A673 (cell line): ENCODE measurements around the gene ABCA9. TPM values are rescaled to one million over a fixed set of nuclear protein-coding genes. Genes with fewer than 3 reads are reported as not detected.
A peak's percentile ranks its signal among the peaks of the same experiment; 100 is the strongest.

Experiments used
- Bru-seq: library from RNA; stranded (reverse); fragments of 400-500 nt; gene quantifications from one replicate; lab custom pipeline; 2021; lab: Mats Ljungman, UMichigan
- BruChase-seq, 2 experiments: library from RNA; stranded (reverse); fragments of 400-500 nt; gene quantifications; one replicate each; lab custom pipeline; 2021; lab: Mats Ljungman, UMichigan
- BruUV-seq: library from RNA; stranded (reverse); fragments of 400-500 nt; replicated peaks from 2 replicates; lab custom pipeline; 2021; lab: Mats Ljungman, UMichigan
- CTCF ChIA-PET: fragments of 300-600 bp; sonication (Branson Sonifier 250); formaldehyde crosslinking; loops from one replicate; lab custom pipeline; 2022; ENCODE audit warnings: antibody characterized with exemption; lab: Charles Lee
- POLR2A ChIA-PET: fragments of 300-600 bp; sonication (Branson Sonifier 250); formaldehyde crosslinking; loops from one replicate; lab custom pipeline; 2022; ENCODE audit warnings: antibody characterized with exemption; ENCODE audit not compliant: low non-redundant PET; lab: Charles Lee
- DNase-seq: peaks from one replicate; pipeline ENCODE4 v3.0.0-alpha.2; 2015; ENCODE audit warnings: low spot score
- H3K27ac ChIP-seq: fragments of 200-600 bp; sonication (generic); 2 replicates; pipeline ENCODE4 v1.5.1; 2016; ENCODE audit warnings: mixed run types, low read depth, mild to moderate bottlenecking, mixed read lengths, antibody characterized with exemption, low read length; ENCODE audit not compliant: poor library complexity, severe bottlenecking
- H3K27me3 ChIP-seq: fragments of 200-600 bp; sonication (generic); replicated peaks from 2 replicates; pipeline ENCODE4 v1.6.1; 2017; ENCODE audit warnings: mixed run types, low read depth, mild to moderate bottlenecking, mixed read lengths, antibody characterized with exemption, low read length; ENCODE audit not compliant: insufficient read depth, poor library complexity
- H3K36me3 ChIP-seq: fragments of 200-600 bp; sonication (generic); 2 replicates; pipeline ENCODE4 v1.6.1; 2016; ENCODE audit warnings: mixed run types, mild to moderate bottlenecking, mixed read lengths, antibody characterized with exemption, low read length; ENCODE audit not compliant: insufficient read depth, poor library complexity, severe bottlenecking
- H3K4me1 ChIP-seq: fragments of 200-600 bp; sonication (generic); 2 replicates; pipeline ENCODE4 v1.6.1; 2017; ENCODE audit warnings: mixed run types, mild to moderate bottlenecking, mixed read lengths, antibody characterized with exemption, low read length; ENCODE audit not compliant: insufficient read depth, poor library complexity, severe bottlenecking
- H3K4me3 ChIP-seq: fragments of 200-600 bp; sonication (generic); 2 replicates; pipeline ENCODE4 v1.5.1; 2016; ENCODE audit warnings: low read depth, mixed run types, mild to moderate bottlenecking, mixed read lengths, low read length; ENCODE audit not compliant: poor library complexity, severe bottlenecking
- H3K9me3 ChIP-seq: fragments of 200-600 bp; sonication (generic); 2 replicates; pipeline ENCODE4 v1.6.1; 2016; ENCODE audit warnings: mixed run types, low read depth, mild to moderate bottlenecking, mixed read lengths, antibody characterized with exemption, low read length; ENCODE audit not compliant: poor library complexity, severe bottlenecking
- EZH2 ChIP-seq: fragments of 200-600 bp; sonication (generic); IDR thresholded peaks from 2 replicates; pipeline ENCODE4 v1.6.1; 2017; ENCODE audit warnings: borderline replicate concordance, low read depth, mild to moderate bottlenecking, mixed read lengths, antibody characterized with exemption, low read length; ENCODE audit not compliant: poor library complexity, severe bottlenecking
- intact Hi-C: fragments of 100-400 bp; cut with micrococcal nuclease; formaldehyde crosslinking; loops from one replicate; pipeline ENCODE4 v1.10.0; 2022; ENCODE audit not compliant: unreplicated experiment
- long read RNA-seq: library from polyadenylated mRNA; stranded (forward); transcript quantifications from one replicate; pipeline ENCODE4 v2.0.0, GENCODE V29; 2022
- total RNA-seq: library from RNA; stranded (reverse); gene quantifications from 2 replicates; pipeline ENCODE4 v1.2.3, GENCODE V29; 2021
- TF ChIP-seq, protein P1 (sequence below): fragments of 300-800, 200-600 bp; sonication (generic); conservative IDR thresholded peaks from 2 replicates; pipeline ENCODE4 v1.5.1; 2017; ENCODE audit warnings: low read depth, mild to moderate bottlenecking, antibody characterized with exemption, low read length, moderate library complexity, mixed read lengths

Gene ABCA9, protein sequence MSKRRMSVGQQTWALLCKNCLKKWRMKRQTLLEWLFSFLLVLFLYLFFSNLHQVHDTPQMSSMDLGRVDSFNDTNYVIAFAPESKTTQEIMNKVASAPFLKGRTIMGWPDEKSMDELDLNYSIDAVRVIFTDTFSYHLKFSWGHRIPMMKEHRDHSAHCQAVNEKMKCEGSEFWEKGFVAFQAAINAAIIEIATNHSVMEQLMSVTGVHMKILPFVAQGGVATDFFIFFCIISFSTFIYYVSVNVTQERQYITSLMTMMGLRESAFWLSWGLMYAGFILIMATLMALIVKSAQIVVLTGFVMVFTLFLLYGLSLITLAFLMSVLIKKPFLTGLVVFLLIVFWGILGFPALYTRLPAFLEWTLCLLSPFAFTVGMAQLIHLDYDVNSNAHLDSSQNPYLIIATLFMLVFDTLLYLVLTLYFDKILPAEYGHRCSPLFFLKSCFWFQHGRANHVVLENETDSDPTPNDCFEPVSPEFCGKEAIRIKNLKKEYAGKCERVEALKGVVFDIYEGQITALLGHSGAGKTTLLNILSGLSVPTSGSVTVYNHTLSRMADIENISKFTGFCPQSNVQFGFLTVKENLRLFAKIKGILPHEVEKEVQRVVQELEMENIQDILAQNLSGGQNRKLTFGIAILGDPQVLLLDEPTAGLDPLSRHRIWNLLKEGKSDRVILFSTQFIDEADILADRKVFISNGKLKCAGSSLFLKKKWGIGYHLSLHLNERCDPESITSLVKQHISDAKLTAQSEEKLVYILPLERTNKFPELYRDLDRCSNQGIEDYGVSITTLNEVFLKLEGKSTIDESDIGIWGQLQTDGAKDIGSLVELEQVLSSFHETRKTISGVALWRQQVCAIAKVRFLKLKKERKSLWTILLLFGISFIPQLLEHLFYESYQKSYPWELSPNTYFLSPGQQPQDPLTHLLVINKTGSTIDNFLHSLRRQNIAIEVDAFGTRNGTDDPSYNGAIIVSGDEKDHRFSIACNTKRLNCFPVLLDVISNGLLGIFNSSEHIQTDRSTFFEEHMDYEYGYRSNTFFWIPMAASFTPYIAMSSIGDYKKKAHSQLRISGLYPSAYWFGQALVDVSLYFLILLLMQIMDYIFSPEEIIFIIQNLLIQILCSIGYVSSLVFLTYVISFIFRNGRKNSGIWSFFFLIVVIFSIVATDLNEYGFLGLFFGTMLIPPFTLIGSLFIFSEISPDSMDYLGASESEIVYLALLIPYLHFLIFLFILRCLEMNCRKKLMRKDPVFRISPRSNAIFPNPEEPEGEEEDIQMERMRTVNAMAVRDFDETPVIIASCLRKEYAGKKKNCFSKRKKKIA (N-terminal part only)
- total RNA-seq = 1.4 and 2.1 TPM in 2 replicates
- percentile 41 among the genes with signal in this experiment for Bru-seq, nascent RNA
- percentile 46 among the genes with signal in this experiment for BruChase-seq, experiment 1, labeled RNA remaining after a 2-hour chase
- BruChase-seq, experiment 2, labeled RNA remaining after a 6-hour chase = percentile 35 among the genes with signal in this experiment
- long read RNA-seq, partial matches to known transcripts = 0 of 1 reads
- long read RNA-seq, other reads (novel, unspliced or antisense) = 1 of 1 reads

DNA sequence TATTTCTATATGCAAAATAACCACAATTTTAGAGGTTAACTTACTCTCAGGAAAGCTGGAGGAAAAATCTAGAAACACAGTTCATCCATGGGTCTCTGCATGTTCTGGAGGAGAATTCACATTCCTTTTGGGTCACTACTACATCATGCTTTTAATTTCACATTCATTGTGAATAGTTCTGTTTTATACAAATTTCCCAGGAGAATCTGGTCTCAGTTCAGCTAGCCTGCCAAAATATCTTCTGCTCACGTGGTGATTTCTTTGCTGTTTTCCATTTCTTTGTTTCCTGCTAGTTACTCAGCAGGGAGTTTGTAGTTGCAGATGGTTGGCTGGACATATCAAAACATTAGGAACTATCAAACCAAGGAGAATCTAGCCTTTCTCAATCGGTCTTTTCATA, at the start of gene ABCA9:
TSS of gene ABCA9 (minus strand) at position 106 of the 400 bp plus-strand sequence. CDS start 9,801 bp downstream, outside the sequence.
- H3K36me3 ChIP-seq = no peaks in the 10 kb centered on the region
- no peak for TF ChIP-seq EZH2
- TF ChIP-seq, protein P1, sequence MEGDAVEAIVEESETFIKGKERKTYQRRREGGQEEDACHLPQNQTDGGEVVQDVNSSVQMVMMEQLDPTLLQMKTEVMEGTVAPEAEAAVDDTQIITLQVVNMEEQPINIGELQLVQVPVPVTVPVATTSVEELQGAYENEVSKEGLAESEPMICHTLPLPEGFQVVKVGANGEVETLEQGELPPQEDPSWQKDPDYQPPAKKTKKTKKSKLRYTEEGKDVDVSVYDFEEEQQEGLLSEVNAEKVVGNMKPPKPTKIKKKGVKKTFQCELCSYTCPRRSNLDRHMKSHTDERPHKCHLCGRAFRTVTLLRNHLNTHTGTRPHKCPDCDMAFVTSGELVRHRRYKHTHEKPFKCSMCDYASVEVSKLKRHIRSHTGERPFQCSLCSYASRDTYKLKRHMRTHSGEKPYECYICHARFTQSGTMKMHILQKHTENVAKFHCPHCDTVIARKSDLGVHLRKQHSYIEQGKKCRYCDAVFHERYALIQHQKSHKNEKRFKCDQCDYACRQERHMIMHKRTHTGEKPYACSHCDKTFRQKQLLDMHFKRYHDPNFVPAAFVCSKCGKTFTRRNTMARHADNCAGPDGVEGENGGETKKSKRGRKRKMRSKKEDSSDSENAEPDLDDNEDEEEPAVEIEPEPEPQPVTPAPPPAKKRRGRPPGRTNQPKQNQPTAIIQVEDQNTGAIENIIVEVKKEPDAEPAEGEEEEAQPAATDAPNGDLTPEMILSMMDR = no peak
- CTCF ChIA-PET = no interaction called here
- H3K27me3 ChIP-seq = no peaks in the 10 kb centered on the region
- intact Hi-C loops = loop anchor here (5.0 kb wide), 1 partner anchor 176 kb away; no protein-coding TSS in a partner anchor
- no TSS peak for BruUV-seq
- POLR2A ChIA-PET = no interaction called here
- H3K4me1 ChIP-seq = peaks cover 35% of the 10 kb centered on the region
- peaks cover 2% of the 10 kb centered on the region for H3K9me3 ChIP-seq
- no peak within 1 kb of the TSS for H3K4me3 ChIP-seq
- peak within 1 kb of the TSS; percentile 55 for H3K27ac ChIP-seq
- DNase-seq = peak; percentile 73

DNA sequence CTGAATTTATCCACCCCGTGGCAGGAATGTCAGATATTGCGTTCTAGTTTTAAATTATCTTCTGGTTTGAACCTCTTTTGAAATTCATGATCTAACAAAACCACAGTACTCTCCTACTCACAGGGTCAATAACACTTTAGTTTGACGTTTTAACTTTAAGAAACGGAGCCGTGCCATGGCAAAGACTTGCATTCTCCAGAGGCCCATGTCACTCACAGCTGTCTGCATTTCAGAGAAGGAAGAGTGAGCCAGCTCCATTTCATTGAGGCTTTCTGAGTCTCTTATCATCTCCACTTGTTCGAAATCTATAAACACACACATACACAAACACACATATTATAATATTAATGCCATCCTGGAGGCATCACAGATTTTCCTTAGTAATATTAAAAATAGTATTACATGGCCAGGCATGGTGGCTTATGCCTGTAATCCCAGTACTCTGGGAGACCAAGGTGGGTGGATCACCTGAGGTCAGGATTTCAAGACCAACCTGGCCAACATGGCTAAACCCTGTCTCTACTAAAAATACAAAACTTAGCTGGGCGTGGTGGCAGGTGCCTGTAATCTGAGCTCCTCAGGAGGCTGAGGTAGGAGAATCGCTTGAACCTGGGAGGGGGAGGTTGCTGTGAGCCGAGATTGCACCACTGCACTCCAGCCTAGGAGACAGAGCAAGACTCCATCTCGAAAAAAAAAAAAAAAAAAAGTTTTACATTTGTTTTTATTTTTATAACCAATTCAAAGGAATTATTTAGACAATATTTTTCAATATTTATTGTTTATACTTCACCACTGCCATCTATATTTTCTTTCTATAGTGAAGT, 45.4 kb upstream of the ABCA9 start:
- Histone ChIP-seq H3K4me1 (no peaks in the 10 kb centered on the region), H3K9me3 (no peaks in the 10 kb centered on the region), H3K27me3 (no peaks in the 10 kb centered on the region), H3K27ac (no peak overlapping the region), H3K36me3 (no peaks in the 10 kb centered on the region), H3K4me3 (no peak overlapping the region)
- DNase-seq = no peak
- intact Hi-C loops = no loop called here
- ChIA-PET POLR2A (no interaction called here), CTCF (no interaction called here)
- BruUV-seq = no TSS peak
- TF ChIP-seq, protein P1 = no peak
- TF ChIP-seq EZH2 = no peak
